HepG2 (cell line): ENCODE measurements around the gene PFN4. TPM values are rescaled to one million over a fixed set of nuclear protein-coding genes. Genes with fewer than 3 reads are reported as not detected.

Source experiments
- MAFF ChIP-seq: IDR thresholded peaks from 2 replicates; pipeline ENCODE4 v1.6.1; 2011; ENCODE audit warnings: low read depth, low read length, improper control_type of control experiment
- ZNF264 ChIP-seq: sonication (generic); formaldehyde crosslinking; IDR thresholded peaks from 2 replicates; pipeline ENCODE4 v1.4.0; 2020; ENCODE audit warnings: missing genetic modification reagents
- ZNF788 ChIP-seq: sonication (generic); formaldehyde crosslinking; IDR thresholded peaks from 2 replicates; pipeline ENCODE4 v1.5.0; 2020; ENCODE audit warnings: mild to moderate bottlenecking, missing genetic modification reagents, borderline replicate concordance
- polyA plus RNA-seq, 8 experiments: library from polyadenylated mRNA; depleted of rRNA in 3 of 8; stranded (reverse) in 7 of 8; unstranded in 1 of 8; fragments of >200 nt; fragmentation: Illumina TruSeq in 4 of 8; extraction: Trizol in 4 of 8; gene quantifications; 2 replicates each; pipeline versions ENCODE4 v1.2.1 to v1.2.3, GENCODE V29; 2011 to 2016; ENCODE audit warnings: low read depth in 4 of 8, missing spikeins in 1 of 8, mixed read lengths in 1 of 8; ENCODE audit not compliant: insufficient read depth in 1 of 8
- total RNA-seq, 5 experiments: library from RNA; depleted of rRNA; stranded (reverse); fragments of >200 nt; fragmentation: Illumina TruSeq; extraction: Trizol; gene quantifications; 2 replicates each; pipeline ENCODE4 v1.2.3, GENCODE V29; 2016; ENCODE audit warnings: low read depth in 1 of 5
- TF ChIP-seq, protein P1 (sequence below): sonication (generic); formaldehyde crosslinking; IDR thresholded peaks from 2 replicates; pipeline ENCODE4 v1.4.0; 2020; ENCODE audit warnings: missing genetic modification reagents
- TF ChIP-seq, protein P2 (sequence below): sonication (generic); formaldehyde crosslinking; IDR thresholded peaks from 2 replicates; pipeline ENCODE4 v1.5.0; 2020; ENCODE audit warnings: mild to moderate bottlenecking, missing genetic modification reagents
- TF ChIP-seq, protein P3 (sequence below): sonication (generic); formaldehyde crosslinking; IDR thresholded peaks from 2 replicates; pipeline ENCODE4 v1.5.1; 2020; ENCODE audit warnings: missing genetic modification reagents, mild to moderate bottlenecking, borderline replicate concordance
- TF ChIP-seq, protein P4 (sequence below): IDR thresholded peaks from 2 replicates; pipeline ENCODE4 v1.6.1; 2018; ENCODE audit warnings: missing genetic modification reagents
- TF ChIP-seq, protein P5 (sequence below), 2 experiments: sonication (generic) in 1 of 2; formaldehyde crosslinking in 1 of 2; IDR thresholded peaks; 2 replicates each; pipeline versions ENCODE4 v1.6.1 to v1.9.0; 2014 to 2022; ENCODE audit warnings: antibody characterized with exemption in 1 of 2, borderline replicate concordance in 1 of 2, inconsistent platforms in 1 of 2, low read depth in 1 of 2, missing genetic modification reagents in 1 of 2

PFN4 gene
- total and polyA plus RNA-seq, 2 of the 13 experiments (the other 11 are each of a cell fraction or from before 2014, with no cell fraction given), result 0.12 to 0.20 TPM

DNA sequence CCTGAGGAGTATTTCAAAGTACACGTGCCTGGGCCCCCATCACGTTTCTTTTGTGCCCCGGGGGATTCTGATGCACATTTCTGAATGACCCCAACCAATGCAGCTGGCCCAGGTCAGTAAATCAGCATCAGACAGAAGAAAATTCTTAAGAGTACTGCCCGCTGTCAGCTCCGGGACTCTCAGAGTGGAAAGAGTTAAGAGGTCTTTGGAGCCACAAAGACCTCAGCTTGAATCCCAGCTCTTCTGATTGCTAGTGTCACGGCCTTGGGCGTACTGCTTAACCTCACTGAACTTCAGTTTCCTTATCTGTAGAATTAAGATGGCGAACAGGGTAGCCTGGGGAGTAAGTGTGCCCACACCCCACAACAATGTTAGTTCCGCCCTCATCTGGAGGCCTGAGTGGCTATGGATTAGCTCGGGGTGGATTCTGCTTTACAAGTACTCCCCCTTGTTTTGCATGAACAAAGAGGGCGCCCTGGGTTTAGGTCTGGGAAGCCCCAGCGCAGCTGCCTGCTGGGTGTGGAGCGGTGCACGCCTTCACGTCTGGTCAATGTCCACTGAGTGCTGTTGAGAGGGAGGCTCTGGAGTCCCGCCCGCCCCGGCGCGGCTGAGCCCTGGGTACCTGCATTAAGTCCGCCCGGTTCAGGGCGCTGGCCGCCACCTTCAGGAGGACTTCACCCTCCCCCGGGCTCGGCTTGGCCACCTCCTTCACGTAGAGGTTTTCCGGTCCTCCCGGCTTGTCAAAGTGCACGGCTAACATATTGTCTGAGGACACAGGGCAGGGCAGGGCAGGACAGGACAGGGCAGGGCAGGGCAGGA is 39.4 kb downstream of the PFN4 start (continued):
- TF ChIP-seq, protein P1, sequence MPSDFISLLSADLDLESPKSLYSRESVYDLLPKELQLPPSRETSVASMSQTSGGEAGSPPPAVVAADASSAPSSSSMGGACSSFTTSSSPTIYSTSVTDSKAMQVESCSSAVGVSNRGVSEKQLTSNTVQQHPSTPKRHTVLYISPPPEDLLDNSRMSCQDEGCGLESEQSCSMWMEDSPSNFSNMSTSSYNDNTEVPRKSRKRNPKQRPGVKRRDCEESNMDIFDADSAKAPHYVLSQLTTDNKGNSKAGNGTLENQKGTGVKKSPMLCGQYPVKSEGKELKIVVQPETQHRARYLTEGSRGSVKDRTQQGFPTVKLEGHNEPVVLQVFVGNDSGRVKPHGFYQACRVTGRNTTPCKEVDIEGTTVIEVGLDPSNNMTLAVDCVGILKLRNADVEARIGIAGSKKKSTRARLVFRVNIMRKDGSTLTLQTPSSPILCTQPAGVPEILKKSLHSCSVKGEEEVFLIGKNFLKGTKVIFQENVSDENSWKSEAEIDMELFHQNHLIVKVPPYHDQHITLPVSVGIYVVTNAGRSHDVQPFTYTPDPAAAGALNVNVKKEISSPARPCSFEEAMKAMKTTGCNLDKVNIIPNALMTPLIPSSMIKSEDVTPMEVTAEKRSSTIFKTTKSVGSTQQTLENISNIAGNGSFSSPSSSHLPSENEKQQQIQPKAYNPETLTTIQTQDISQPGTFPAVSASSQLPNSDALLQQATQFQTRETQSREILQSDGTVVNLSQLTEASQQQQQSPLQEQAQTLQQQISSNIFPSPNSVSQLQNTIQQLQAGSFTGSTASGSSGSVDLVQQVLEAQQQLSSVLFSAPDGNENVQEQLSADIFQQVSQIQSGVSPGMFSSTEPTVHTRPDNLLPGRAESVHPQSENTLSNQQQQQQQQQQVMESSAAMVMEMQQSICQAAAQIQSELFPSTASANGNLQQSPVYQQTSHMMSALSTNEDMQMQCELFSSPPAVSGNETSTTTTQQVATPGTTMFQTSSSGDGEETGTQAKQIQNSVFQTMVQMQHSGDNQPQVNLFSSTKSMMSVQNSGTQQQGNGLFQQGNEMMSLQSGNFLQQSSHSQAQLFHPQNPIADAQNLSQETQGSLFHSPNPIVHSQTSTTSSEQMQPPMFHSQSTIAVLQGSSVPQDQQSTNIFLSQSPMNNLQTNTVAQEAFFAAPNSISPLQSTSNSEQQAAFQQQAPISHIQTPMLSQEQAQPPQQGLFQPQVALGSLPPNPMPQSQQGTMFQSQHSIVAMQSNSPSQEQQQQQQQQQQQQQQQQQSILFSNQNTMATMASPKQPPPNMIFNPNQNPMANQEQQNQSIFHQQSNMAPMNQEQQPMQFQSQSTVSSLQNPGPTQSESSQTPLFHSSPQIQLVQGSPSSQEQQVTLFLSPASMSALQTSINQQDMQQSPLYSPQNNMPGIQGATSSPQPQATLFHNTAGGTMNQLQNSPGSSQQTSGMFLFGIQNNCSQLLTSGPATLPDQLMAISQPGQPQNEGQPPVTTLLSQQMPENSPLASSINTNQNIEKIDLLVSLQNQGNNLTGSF (CRISPR knock-in tag), result no peak; the same call in 1 of the 2 replicates
- TF ChIP-seq ZNF264 (CRISPR knock-in tag) (no peak; the same call in 1 of the 2 replicates), ZNF788 (CRISPR knock-in tag) (no peak), MAFF (no peak)
- TF ChIP-seq, protein P2, sequence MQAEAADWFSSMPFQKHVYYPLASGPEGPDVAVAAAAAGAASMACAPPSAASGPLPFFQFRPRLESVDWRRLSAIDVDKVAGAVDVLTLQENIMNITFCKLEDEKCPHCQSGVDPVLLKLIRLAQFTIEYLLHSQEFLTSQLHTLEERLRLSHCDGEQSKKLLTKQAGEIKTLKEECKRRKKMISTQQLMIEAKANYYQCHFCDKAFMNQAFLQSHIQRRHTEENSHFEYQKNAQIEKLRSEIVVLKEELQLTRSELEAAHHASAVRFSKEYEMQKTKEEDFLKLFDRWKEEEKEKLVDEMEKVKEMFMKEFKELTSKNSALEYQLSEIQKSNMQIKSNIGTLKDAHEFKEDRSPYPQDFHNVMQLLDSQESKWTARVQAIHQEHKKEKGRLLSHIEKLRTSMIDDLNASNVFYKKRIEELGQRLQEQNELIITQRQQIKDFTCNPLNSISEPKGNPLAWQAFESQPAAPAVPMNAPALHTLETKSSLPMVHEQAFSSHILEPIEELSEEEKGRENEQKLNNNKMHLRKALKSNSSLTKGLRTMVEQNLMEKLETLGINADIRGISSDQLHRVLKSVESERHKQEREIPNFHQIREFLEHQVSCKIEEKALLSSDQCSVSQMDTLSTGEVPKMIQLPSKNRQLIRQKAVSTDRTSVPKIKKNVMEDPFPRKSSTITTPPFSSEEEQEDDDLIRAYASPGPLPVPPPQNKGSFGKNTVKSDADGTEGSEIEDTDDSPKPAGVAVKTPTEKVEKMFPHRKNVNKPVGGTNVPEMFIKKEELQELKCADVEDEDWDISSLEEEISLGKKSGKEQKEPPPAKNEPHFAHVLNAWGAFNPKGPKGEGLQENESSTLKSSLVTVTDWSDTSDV (CRISPR knock-in tag), result no peak; the same call in 1 of the 2 replicates
- TF ChIP-seq, protein P3, sequence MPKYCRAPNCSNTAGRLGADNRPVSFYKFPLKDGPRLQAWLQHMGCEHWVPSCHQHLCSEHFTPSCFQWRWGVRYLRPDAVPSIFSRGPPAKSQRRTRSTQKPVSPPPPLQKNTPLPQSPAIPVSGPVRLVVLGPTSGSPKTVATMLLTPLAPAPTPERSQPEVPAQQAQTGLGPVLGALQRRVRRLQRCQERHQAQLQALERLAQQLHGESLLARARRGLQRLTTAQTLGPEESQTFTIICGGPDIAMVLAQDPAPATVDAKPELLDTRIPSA (CRISPR knock-in tag), result no peak
- TF ChIP-seq, protein P4, sequence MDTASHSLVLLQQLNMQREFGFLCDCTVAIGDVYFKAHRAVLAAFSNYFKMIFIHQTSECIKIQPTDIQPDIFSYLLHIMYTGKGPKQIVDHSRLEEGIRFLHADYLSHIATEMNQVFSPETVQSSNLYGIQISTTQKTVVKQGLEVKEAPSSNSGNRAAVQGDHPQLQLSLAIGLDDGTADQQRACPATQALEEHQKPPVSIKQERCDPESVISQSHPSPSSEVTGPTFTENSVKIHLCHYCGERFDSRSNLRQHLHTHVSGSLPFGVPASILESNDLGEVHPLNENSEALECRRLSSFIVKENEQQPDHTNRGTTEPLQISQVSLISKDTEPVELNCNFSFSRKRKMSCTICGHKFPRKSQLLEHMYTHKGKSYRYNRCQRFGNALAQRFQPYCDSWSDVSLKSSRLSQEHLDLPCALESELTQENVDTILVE, result peak; percentile 65
- TF ChIP-seq, protein P5, sequence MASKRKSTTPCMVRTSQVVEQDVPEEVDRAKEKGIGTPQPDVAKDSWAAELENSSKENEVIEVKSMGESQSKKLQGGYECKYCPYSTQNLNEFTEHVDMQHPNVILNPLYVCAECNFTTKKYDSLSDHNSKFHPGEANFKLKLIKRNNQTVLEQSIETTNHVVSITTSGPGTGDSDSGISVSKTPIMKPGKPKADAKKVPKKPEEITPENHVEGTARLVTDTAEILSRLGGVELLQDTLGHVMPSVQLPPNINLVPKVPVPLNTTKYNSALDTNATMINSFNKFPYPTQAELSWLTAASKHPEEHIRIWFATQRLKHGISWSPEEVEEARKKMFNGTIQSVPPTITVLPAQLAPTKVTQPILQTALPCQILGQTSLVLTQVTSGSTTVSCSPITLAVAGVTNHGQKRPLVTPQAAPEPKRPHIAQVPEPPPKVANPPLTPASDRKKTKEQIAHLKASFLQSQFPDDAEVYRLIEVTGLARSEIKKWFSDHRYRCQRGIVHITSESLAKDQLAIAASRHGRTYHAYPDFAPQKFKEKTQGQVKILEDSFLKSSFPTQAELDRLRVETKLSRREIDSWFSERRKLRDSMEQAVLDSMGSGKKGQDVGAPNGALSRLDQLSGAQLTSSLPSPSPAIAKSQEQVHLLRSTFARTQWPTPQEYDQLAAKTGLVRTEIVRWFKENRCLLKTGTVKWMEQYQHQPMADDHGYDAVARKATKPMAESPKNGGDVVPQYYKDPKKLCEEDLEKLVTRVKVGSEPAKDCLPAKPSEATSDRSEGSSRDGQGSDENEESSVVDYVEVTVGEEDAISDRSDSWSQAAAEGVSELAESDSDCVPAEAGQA (IDR thresholded peaks at IDR 0.05; ENCODE audit: low read depth), result peak; percentile 53; the same call in 1 of the 2 replicates
- TF ChIP-seq, protein P5 (CRISPR knock-in tag; IDR thresholded peaks at IDR 0.05; ENCODE audit: borderline replicate concordance), result no peak
